ENCODE data around the gene HSPA1A. TPM values are rescaled to one million over a fixed set of nuclear protein-coding genes. Genes with fewer than 3 reads are reported as not detected.
"Not testable (repeated sequence)": the region's sequence is repeated elsewhere in the genome, so short reads cannot be mapped to it uniquely, and the experiment has no call there.

HSPA1A gene
- polyA plus RNA-seq, 3 donors: 84.4 to 121 (median 116) TPM

DNA sequence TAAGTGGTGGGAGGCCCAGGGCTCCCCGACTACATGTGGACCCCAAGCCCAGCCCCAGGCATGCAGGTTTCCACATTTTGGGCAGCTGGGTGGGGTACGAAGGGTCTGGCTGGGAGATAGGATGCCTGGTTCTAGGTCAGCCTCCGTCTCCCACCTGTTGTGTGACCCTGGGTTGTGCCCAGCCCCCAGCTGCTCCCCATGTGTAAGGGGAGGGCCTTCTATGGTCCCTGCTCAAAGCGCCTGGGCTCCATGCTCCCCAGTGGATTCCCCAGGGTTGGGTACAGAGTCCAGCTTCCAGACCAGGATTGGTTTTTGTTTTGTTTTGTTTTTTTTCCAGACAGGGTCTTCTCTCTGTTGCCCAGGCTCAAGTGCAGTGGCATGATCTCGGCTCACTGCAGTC lies 37.1 kb upstream of the HSPA1A start:
- no peak for DNase-seq (ENCODE audit: extremely low read depth in 1 of 11, low read depth in 9 of 11, low spot score in 4 of 11)

DNA sequence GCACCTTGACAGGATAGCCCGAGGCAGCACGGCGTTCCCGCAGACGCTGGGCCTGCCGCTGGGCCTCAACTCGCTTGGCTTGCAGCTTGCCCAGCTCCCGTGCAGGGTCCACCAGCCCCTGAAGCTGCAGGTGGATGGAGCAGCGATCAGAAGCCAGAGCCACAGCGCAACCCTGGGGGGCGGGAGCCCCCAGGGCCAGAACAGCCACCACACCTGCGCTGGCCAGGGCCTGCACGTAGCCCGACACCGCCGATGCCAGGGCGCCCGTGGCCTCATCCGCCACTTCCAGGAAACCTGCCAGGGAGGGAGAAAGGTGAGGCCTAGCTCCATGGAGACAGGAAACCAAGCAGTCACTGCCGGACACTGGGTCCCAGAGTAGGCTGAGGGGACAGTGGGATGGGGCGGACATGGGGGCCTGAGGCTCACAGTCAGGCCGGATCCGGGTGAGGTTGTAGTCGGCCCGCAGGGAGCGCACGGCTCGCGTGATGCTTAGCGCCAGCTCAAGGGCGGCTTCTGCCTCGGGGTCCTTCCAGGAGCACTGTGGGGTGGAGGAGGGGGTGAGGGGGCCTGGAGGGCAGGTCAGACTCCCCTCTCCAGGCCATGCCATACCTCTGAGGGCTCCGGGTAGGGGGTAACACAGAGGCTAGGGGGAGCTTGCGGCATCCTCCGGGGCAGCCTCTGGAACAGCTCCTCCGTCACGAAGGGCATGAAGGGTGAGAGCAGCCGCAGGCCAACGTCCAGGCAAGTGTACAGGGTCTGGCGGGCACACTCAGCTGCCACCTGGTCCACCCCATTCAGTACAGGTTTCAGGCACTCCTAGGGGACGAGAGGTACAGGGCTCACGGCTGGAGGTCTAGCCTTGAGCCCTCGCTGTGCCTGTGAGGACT lies 36.1 kb upstream of the HSPA1A start:
- no peak for DNase-seq (ENCODE audit: extremely low read depth in 1 of 11, low read depth in 9 of 11, low spot score in 4 of 11)

DNA sequence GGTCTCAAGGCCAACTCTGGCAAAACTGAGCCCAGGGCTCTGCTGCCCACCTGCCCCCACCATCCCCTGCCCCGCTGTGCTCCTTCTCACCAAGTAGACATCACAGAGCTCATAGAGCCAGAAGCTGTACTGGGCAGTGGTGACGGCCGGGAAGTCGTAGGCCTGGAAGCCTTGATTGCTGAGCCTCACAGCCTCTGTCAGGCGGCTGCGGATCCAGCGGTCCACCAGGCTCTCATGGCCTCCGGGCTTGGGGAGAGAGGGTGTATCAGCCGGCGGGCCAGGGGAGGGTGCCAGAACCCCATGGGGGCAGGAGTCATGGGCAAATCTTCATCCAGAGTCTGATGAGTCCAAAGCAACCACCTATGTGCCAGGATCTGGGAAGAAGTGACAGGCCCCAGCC lies 35.4 kb upstream of the HSPA1A start:
- DNase-seq (ENCODE audit: extremely low read depth in 1 of 11, low read depth in 9 of 11, low spot score in 4 of 11): no peak

DNA sequence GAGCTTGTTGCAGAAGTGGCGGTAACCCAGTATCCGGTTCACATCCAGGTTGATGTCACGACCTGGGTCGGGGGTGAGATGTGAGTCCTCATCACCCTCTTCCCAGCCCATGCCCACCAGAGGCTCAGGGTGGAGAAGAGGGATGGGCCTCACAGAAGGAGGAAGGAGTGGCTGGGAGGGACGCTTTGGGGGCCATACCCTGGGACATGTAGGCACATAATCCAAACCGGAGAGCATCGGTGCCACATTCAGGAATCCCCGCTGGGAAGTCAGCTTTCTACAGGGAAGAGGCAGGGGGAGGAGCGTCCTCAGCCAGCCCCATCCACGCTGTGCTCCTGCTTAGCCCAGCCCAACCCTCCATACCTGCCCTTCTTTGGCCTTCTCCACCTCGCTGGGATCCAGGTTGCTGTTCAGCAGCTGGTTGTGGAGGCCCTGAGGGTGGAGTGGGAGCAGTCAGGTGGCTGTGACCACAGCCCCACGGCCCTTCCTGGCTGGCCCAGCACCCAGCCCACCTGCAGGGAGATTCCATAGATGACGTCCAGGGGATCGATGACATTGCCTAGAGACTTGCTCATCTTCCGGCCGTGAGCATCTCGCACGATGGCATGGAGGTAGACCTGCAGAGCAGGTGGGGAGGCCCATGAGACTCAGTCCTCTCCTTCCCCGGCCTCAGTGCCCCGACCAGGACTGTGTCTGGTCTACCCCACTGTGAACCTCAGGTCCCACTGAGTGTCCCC lies 34.7 kb upstream of the HSPA1A start:
- DNase-seq (ENCODE audit: extremely low read depth in 1 of 11, low read depth in 9 of 11, low spot score in 4 of 11): no peak

DNA sequence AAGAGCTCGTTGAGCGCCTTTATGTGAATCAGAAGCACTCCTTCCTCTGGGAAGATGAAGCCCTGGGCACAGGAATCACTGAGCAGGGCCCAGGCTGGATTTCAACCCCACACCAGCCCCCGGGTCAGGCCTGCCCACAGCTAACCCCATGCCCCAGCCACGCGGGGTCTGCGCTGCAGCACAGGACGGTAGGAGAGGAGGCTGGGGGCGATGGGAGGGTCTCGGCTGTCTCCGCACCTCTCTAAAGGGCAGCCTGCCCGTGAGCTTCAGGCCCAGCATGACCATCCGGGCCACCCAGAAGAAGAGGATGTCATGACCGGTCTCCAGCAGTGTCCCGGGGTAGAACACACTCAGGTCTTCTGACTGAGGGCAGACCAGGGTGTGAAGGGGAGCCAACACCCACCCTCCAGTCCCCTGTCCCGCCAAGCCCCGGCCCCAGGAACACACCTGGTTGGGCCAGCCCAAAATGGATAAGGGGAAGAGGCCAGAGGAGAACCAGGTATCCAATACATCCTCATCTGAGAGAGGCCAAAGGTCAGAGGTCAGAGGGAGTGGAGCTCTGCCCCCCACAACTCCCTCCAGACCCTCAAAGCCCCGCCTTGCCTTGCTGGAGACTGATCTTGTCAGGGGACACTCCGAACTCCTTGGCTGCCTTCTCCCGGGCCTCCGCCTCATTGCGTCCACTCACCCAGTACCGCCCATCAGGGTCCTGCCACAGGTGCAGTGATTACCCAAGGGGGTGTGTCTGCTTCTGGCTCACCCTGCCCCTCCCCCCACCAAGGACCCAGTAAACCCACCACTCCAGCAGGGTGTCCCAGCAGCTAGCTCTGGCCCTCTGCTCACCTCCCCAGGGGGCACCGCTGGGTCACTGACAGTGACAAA lies 33.9 kb upstream of the HSPA1A start:
- no peak for DNase-seq (ENCODE audit: extremely low read depth in 1 of 11, low read depth in 9 of 11, low spot score in 4 of 11)

DNA sequence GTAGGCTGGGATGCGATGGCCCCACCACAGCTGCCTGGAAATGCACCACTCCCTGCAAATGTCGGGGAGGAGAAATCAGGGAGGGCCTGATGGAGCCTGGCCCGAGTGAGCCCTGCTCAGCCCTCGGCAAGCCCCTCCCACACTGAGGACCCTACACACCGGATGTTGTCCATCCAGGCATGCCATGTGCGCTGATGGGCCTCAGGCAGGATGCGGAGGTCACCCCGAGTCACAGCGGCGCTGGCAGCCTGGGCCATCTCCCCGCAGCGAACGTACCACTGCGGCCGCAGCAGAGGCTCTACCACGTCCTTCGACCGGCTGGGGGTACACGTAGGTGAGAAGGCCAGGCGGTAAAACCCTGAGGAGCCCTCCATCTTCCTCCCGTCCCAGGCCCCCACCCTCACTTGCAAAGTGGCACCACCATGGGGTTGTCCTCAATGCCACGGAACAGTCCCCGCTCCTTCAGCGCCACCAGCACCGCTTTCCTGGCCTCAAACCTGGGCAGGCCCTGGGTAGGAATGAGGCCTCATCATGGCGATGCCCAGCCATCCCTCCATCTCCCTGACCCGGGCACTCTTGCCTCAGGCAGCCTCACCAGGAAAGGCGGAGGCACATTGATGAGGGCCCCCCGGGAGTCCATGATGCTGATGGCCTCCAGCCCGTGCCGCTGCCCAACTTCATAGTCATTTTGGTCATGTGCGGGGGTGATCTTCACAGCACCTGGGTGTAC lies 33.1 kb upstream of the HSPA1A start:
- DNase-seq (ENCODE audit: extremely low read depth in 1 of 11, low read depth in 9 of 11, low spot score in 4 of 11): no peak

DNA sequence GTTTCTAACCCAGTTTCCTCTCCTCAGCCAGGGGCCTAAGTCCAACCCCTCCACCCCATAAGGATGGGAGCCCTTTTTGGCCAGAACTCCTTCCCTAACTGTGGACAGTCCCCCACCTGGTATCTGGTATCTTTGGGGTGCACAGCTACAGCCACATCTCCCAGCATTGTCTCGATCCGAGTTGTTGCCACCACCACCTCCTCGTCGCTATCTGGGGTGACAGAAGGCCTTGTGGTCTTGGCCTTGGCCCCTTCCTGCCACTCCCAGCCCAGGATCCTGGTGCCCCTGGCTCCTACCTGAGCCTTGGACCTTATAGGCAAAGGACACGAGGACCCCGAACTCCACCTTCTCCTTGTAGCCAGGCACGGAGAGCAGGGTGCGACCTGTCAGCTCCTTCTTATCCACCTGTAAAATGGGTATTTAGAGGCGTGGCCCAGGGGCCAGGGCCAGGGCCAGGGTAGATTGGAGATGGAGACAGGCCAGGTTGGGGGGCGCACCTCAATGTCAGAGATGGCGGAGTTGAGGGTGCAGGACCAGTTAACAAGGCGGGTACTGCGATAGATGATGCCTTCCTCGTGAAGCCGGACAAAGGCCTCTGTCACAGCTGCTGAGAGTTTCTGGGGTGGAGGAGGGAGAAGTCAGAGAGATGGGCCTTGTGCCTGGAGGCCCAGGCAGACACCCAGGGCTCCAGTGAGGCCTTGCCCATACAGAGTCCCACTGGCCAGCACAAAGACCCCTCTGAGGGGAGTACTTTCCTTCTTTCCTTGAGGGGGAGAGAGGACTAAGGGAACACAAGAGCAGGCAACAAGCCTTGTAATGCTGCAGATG lies 31.0 kb upstream of the HSPA1A start:
- DNase-seq (ENCODE audit: extremely low read depth in 1 of 11, low read depth in 9 of 11, low spot score in 4 of 11): no peak

DNA sequence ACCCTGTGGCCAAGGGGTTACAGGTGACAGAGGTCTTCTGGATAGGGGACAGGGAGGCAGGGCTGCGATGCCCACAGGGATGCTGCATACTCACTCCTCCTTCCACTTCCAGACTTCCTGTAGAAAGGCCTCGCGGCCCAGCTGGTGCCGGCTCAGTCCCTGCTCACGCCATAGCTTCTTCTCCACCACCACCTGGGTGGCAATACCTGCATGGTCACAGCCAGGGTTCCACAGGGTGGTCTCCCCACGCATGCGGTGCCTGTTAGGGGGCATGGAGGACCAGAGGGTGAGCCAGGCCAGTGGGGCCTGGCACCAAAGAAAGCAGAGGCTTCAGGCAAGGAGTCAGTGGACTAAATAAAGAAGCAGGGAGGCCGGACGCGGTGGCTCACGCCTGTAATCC lies 29.9 kb upstream of the HSPA1A start:
- DNase-seq (ENCODE audit: extremely low read depth in 1 of 11, low read depth in 9 of 11, low spot score in 4 of 11): no peak

DNA sequence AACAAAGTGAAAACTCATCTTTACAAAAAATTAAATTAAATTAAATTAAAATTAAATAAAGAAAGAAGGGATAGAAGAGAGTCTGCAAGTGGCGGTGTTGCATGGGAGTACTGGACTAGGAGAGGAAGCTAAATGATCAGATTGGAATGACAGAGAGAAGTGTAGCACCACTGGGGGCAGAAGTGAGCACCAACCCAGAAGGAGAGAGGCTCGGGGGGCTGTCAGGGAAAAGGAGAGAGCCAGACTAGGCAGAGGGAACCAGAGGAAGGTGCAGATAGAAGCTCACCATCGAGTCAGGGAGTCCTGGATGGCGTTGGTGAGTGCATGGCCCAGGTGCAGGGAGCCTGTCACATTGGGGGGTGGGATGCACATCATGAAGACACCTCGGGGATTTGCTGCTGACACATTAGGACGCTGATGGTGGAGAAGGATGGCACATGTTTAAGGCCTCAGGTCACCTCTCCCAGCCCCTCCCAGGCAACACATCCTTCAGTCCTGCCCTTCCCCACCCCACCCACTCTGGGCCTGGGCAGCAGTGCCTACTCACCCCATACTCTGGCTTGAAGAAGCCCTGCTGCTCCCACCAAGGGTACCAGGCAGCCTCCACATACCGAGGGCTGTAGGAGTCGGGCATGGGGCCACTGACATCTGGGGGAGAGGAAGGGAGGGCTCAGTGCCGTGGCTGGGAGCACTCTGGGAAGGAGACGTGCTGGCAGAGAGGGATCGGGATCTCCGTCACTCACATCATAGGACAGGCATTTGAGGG lies 23.8 kb upstream of the HSPA1A start:
- DNase-seq (ENCODE audit: extremely low read depth in 1 of 11, low read depth in 9 of 11, low spot score in 4 of 11): peak in 2 of 11 donors; percentile 58 to 65

DNA sequence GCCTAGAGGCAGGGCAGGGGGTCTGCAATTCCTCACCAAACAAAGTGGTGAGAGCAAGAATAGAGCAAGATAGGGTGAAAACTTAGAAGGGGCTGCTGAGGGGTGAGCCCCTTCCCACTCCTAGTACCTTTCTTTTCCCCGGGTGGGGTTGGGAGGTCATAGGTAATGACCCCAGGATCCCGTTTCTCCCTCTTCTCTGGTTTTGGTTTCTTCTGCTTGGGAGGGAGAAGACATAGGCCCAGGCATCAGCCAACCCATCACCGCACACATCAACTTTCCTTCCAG lies 23.3 kb upstream of the HSPA1A start:
- no peak for DNase-seq (ENCODE audit: extremely low read depth in 1 of 11, low read depth in 9 of 11, low spot score in 4 of 11)

DNA sequence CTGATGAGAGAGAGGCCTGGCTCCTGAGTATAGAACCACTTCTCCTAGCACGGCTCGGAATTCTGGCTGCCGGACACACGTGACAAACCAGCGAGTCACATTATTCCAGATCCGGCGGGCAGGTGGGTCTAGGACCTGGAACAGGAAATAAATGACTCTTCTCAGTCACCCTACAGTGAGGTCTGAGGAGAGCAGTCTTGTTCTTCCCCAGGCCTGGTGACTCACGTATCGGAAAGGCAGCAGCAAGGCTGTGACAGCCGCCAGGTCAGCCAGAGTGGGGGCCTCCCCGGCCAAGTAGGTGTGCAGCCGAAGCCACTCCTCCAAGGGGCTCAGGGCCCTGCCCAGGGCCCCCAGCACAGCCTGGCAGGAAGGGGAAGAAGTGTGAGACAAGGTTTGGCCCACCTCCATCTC lies 22.6 kb upstream of the HSPA1A start:
- DNase-seq (ENCODE audit: extremely low read depth in 1 of 11, low read depth in 9 of 11, low spot score in 4 of 11): no peak

DNA sequence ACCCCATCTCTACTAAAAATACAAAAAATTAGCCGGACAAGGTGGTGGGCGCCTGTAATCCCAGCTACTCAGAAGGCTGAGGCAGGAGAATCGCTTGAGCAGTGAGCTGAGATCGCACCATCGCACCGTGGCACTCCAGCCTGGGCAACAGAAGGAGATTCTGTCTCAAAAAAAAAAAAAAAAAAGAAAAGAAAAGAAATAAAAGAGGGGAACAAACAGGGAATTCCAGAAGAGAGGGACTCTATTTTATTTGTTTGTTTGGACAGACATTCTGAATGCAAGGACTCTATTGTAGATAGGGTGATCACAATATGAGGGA lies 21.5 kb upstream of the HSPA1A start:
- not testable (repeated sequence) for DNase-seq (ENCODE audit: extremely low read depth in 1 of 11, low read depth in 9 of 11, low spot score in 4 of 11)

DNA sequence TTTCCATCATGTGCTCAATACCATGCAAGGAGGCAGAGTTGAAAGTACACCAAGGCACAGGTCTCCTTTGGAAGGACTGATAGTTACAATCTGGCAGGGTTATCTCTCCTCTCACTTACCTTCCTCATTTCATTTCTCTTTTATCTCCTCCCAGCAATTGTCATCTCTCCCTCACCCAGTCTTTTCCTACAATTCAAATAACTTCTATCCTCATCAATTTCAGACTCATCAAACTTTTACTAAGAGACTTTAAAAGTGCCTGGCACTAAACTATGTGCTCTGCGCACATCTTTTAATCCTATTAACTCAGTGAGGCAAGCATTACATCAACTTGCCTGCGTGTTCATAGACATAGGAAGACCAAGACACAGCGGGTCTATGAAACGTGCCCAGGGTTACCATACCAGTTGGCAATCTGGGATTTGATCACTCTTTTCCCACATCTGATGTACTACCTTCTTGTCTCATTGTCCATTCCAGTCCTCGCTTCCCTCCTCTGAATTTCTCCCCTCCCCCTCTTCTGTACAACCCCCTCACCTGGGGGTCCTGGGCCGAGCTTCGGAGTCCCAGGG lies 21.0 kb upstream of the HSPA1A start:
- DNase-seq (ENCODE audit: extremely low read depth in 1 of 11, low read depth in 9 of 11, low spot score in 4 of 11): no peak

DNA sequence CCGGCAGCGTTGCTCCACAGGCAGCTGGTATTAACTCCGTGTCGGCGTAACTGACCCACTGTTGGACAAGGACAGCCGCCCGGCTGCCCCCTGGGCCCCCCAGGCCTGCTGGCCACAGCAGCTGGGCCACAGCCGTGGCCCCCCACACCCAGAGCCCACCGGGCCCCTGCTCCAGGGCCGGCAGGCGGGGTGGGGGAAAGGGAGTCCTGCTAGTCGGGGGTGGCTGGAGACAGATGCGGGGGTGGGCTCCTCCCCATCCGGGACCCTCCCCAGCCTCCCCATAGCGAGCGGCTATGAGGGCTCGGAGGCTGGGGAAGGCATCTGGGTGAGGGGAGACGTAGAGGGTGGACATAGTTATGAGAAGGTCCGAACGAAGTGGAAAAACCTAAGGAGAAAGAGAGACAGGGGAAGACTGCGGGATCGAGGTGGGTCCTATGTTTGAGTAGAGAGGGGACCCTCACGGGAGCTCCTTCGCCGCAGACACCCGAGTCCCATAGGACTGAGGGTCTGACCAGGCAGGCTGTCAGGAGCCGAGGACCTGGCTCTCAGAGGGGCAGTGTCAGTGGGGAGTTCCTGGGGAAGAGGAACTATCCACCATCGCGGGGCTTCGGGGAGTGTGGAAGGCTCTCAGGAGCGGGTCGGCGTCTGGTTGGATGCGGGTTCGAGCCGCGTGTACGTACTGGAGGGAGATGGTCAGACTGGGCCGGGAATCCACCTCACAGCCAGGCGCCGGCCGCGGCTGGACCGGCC lies 20.3 kb upstream of the HSPA1A start:
- no peak for DNase-seq (ENCODE audit: extremely low read depth in 1 of 11, low read depth in 9 of 11, low spot score in 4 of 11)

DNA sequence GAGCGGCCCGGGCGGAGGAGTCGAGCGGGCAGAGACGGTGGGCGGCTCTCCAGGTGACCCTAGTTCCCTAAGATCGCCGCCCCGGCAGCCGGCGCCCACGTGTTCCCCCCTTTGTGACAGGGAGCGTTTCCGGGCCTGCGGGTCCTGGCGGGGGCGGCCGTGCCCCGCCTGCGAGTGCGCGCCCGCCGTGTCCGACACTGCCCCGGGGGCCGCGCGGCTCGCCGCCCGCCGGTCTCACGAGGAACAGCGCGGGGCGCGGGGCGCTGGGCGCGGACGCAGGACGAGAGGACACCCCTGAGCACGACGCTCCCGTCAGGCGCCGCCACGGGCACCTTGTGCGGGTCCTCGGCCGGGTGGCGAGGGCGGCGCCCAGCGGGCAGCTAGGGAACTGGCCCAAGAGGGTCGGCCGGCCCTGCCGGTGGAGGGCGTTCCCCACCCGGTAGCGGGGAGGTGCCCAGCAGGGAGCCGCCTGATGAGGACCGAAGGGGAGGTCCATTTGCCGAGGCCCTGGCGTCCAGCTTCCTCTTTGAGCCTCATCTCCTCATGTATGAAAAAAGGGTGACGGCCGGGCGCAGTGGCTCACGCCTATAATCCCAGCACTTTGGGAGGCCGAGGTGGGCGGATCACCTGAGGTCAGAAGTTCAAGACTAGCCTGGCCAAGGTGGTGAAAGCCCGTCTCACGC lies 19.6 kb upstream of the HSPA1A start, which contains the start of gene VARS1:
Gene VARS1, minus strand, starts transcription at position 137 of the 683 bp plus-strand sequence. CDS start 535 bp downstream, outside the sequence.
- DNase-seq (ENCODE audit: extremely low read depth in 1 of 11, low read depth in 9 of 11, low spot score in 4 of 11): peak in 9 of 11 donors; percentile 70 to 85 (median 79)

DNA sequence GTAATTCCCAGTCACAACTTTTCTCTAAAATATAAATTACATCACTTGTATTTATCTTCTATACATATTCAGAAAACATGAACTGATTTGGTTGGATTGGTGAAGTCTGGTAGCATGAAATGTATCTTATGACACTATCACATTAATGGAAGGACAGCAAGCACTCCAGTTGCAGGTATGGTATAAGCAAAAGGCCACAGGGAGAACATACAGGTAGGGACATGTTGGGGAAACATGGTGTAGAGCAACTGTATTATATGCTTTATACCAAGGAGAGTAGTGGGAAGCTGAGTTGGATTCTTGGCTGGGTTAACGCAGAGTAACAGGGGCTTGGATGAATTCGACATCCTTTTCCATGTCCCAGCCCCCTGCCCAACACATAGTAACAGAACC lies 18.4 kb upstream of the HSPA1A start:
- DNase-seq (ENCODE audit: extremely low read depth in 1 of 11, low read depth in 9 of 11, low spot score in 4 of 11): no peak
